Hepatocyte (in vitro differentiated cells): Measurements from ENCODE around the gene ZG16B.

Experiments used
- CTCF ChIP-seq: fragments of 200-600 bp; sonication (generic); IDR thresholded peaks from 2 replicates; pipeline ENCODE4 v1.5.1; 2016; ENCODE audit warnings: antibody characterized with exemption, mild to moderate bottlenecking; ENCODE audit not compliant: poor library complexity
- EZH2 ChIP-seq: fragments of 200-600 bp; sonication (generic); IDR thresholded peaks from 2 replicates; pipeline ENCODE4 v1.6.1; 2016; ENCODE audit warnings: antibody characterized with exemption, mild to moderate bottlenecking, borderline replicate concordance

GRCh38 chr16:2825906-2826305, 4.2 kb upstream of the ZG16B start:
- TF ChIP-seq EZH2 (no peak), CTCF (no peak)
